ENCODE measurements around the gene UIMC1. TPM values are rescaled to one million over a fixed set of nuclear protein-coding genes. Genes with fewer than 3 reads are reported as not detected.

The UIMC1 gene
- total RNA-seq, 2 donors from 2014 or later = 30.0 to 31.6 TPM

DNA sequence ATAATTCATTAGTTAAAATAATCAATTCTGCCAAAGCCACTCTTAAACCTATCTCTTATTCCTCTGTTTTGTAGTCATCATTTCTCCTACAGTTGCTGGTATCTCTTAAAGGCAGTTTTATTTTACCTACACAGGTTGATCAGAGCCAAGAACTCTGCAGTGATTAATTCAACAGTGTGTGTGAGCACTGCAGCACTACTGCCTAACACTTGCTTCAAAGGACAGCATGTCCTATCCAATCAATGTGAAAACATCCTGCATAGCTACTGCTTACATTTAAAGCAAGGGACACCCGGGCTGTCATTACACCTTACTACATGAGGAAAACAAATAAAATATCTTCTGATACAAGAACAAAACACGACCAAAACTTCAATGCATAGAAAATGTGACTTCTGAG is 62.3 kb downstream of the UIMC1 start:
- no peak overlapping the region for H3K27ac ChIP-seq
- intact Hi-C loops (cut with DNase I) = no loop called here
- no peak overlapping the region for H3K9ac ChIP-seq (ENCODE audit: low read depth in 2 of 2, low read length in 2 of 2)
- H3K9me3 ChIP-seq = no peaks in the 10 kb centered on the region
- no peaks in the 10 kb centered on the region for H3K27me3 ChIP-seq
- TF ChIP-seq, protein P1, sequence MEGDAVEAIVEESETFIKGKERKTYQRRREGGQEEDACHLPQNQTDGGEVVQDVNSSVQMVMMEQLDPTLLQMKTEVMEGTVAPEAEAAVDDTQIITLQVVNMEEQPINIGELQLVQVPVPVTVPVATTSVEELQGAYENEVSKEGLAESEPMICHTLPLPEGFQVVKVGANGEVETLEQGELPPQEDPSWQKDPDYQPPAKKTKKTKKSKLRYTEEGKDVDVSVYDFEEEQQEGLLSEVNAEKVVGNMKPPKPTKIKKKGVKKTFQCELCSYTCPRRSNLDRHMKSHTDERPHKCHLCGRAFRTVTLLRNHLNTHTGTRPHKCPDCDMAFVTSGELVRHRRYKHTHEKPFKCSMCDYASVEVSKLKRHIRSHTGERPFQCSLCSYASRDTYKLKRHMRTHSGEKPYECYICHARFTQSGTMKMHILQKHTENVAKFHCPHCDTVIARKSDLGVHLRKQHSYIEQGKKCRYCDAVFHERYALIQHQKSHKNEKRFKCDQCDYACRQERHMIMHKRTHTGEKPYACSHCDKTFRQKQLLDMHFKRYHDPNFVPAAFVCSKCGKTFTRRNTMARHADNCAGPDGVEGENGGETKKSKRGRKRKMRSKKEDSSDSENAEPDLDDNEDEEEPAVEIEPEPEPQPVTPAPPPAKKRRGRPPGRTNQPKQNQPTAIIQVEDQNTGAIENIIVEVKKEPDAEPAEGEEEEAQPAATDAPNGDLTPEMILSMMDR (IDR thresholded peaks at IDR 0.05) = no peak
- DNase-seq = no peak
- H3K4me3 ChIP-seq = no peak overlapping the region
- H3K4me1 ChIP-seq = no peaks in the 10 kb centered on the region
- H3K36me3 ChIP-seq = peaks cover 12% of the 10 kb centered on the region

- peaks cover 12% of the 10 kb centered on the region for H3K36me3 ChIP-seq
- no peak for DNase-seq
- no peak overlapping the region for H3K27ac ChIP-seq
- TF ChIP-seq, protein P1 (IDR thresholded peaks at IDR 0.05) = no peak
- H3K4me3 ChIP-seq = no peak overlapping the region
- no peak overlapping the region for H3K9ac ChIP-seq (ENCODE audit: low read depth in 2 of 2, low read length in 2 of 2)
- no peaks in the 10 kb centered on the region for H3K9me3 ChIP-seq
- intact Hi-C loops (cut with DNase I) = no loop called here
- no peaks in the 10 kb centered on the region for H3K27me3 ChIP-seq
- H3K4me1 ChIP-seq = no peaks in the 10 kb centered on the region
Measured at GRCh38 chr5:176943816-176944215, 62.8 kb downstream of the UIMC1 start.

DNA sequence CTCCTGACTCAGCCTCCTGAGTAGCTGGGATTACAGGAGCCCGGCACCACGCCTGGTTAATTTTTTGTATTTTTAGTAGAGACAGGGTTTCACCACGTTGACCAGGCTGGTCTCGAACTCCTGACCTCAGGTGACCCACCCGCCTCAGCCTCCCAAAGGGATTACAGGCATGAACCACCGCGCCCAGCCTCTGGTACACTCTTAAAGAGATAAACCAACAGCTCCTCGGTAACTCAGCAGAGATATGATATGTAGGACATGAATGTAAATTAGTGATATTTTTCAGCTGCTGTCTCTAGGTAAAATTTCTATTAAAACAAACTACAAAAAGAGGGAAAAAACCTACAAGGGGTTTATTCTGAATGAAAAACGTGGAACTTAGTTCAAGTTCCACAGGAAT is 64.6 kb downstream of the UIMC1 start:
- H3K4me3 ChIP-seq = no peak overlapping the region
- H3K27me3 ChIP-seq = no peaks in the 10 kb centered on the region
- no peaks in the 10 kb centered on the region for H3K4me1 ChIP-seq
- peaks cover 12% of the 10 kb centered on the region for H3K36me3 ChIP-seq
- intact Hi-C loops (cut with DNase I) = no loop called here
- TF ChIP-seq, protein P1 (IDR thresholded peaks at IDR 0.05) = no peak
- no peak overlapping the region for H3K27ac ChIP-seq
- H3K9ac ChIP-seq (ENCODE audit: low read depth in 2 of 2, low read length in 2 of 2) = no peak overlapping the region
- no peak for DNase-seq
- H3K9me3 ChIP-seq = no peaks in the 10 kb centered on the region

DNA sequence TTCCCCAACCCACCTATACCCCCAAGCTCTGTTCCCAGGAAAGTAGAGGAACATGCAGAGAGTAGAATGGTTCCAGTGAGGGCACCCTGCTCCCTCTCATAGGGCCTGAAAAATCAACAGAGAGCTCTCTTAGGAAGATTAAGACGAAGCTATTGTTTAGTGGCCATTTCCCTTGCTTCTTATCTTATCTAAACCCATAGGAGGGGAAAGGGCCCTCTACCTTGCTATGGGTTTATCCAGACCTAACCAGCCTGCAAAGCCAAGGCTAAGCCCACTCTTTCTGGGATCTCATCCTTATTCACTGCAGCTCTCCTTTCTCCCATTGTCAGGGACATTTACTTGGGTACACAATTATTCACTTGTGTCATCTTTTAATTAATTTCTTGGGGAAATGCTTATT is 68.1 kb downstream of the UIMC1 start:
- TF ChIP-seq, protein P1 (IDR thresholded peaks at IDR 0.05) = no peak
- Histone ChIP-seq H3K4me3 (no peak overlapping the region), H3K36me3 (peaks cover 12% of the 10 kb centered on the region), H3K9ac (ENCODE audit: low read depth in 2 of 2, low read length in 2 of 2) (no peak overlapping the region), H3K4me1 (no peaks in the 10 kb centered on the region), H3K27me3 (no peaks in the 10 kb centered on the region), H3K9me3 (no peaks in the 10 kb centered on the region), H3K27ac (no peak overlapping the region)
- intact Hi-C loops (cut with DNase I) = no loop called here
- no peak for DNase-seq

DNA sequence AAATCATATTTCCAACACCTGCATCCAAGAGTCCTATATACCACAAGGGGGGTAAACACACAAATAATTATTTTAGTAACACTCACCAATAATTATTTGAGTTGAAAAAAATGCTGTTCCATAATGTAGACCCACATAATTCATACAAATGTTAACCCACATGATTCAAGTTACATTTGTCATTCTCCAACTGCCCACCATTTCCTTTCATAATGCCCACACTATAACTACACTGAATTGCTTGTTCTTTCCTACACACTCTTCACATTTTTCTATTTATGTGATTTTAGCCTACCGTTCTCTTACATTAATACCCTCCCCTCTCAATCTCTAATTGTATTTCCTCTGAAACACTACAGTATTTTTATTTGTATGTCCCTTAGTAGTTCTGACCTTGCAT is 71.6 kb downstream of the UIMC1 start:
- no peak overlapping the region for H3K27ac ChIP-seq
- H3K4me1 ChIP-seq = no peaks in the 10 kb centered on the region
- H3K4me3 ChIP-seq = no peak overlapping the region
- intact Hi-C loops (cut with DNase I) = no loop called here
- no peak overlapping the region for H3K9ac ChIP-seq (ENCODE audit: low read depth in 2 of 2, low read length in 2 of 2)
- TF ChIP-seq, protein P1 (IDR thresholded peaks at IDR 0.05) = no peak
- no peaks in the 10 kb centered on the region for H3K27me3 ChIP-seq
- no peak for DNase-seq
- no peaks in the 10 kb centered on the region for H3K9me3 ChIP-seq
- H3K36me3 ChIP-seq = no peaks in the 10 kb centered on the region
